KOPT-K1 (cell line): ENCODE results near the gene PLD5.
"Not testable (repeated sequence)": the region's sequence is repeated elsewhere in the genome, so short reads cannot be mapped to it uniquely, and the experiment has no call there.

Experiments used
- H3K27ac ChIP-seq: fragments of 200-600 bp; sonication (generic); 2 replicates; pipeline ENCODE4 v1.5.1; 2016; ENCODE audit warnings: antibody characterized with exemption, mild to moderate bottlenecking, low read depth, low read length; ENCODE audit not compliant: poor library complexity, severe bottlenecking
- H3K36me3 ChIP-seq: fragments of 200-600 bp; sonication (generic); 2 replicates; pipeline ENCODE4 v1.5.1; 2017; ENCODE audit warnings: antibody characterized with exemption, mild to moderate bottlenecking, low read length, moderate library complexity; ENCODE audit not compliant: insufficient read depth
- H3K9me3 ChIP-seq: fragments of 200-600 bp; sonication (generic); 2 replicates; pipeline ENCODE4 v1.5.1; 2017; ENCODE audit warnings: antibody characterized with exemption, low read length, mild to moderate bottlenecking; ENCODE audit not compliant: insufficient read depth, poor library complexity, severe bottlenecking

PLD5 gene

GRCh38 chr1:242093116-242093515 lies 431.4 kb downstream of the PLD5 start:
- Histone ChIP-seq H3K36me3 (no peaks in the 10 kb centered on the region), H3K27ac (no peak overlapping the region), H3K9me3 (no peaks in the 10 kb centered on the region)

GRCh38 chr1:242089911-242090310 lies 434.6 kb downstream of the PLD5 start:
- Histone ChIP-seq H3K36me3 (no peaks in the 10 kb centered on the region), H3K27ac (no peak overlapping the region), H3K9me3 (no peaks in the 10 kb centered on the region)

GRCh38 chr1:242088875-242089274 lies 435.6 kb downstream of the PLD5 start:
- Histone ChIP-seq H3K36me3 (no peaks in the 10 kb centered on the region), H3K9me3 (no peaks in the 10 kb centered on the region), H3K27ac (no peak overlapping the region)

- Histone ChIP-seq H3K9me3 (no peaks in the 10 kb centered on the region), H3K27ac (no peak overlapping the region), H3K36me3 (no peaks in the 10 kb centered on the region)
These were observed 437.8 kb downstream of the PLD5 start for GRCh38 chr1:242086706-242087105.

GRCh38 chr1:242086093-242086492 lies 438.4 kb downstream of the PLD5 start:
- Histone ChIP-seq H3K36me3 (no peaks in the 10 kb centered on the region), H3K9me3 (no peaks in the 10 kb centered on the region), H3K27ac (no peak overlapping the region)

GRCh38 chr1:242083742-242084141 lies 440.8 kb downstream of the PLD5 start:
- Histone ChIP-seq H3K9me3 (no peaks in the 10 kb centered on the region), H3K27ac (no peak overlapping the region), H3K36me3 (no peaks in the 10 kb centered on the region)

GRCh38 chr1:242081446-242081845 lies 443.1 kb downstream of the PLD5 start:
- H3K9me3 ChIP-seq = no peaks in the 10 kb centered on the region
- H3K27ac ChIP-seq = no peak overlapping the region
- H3K36me3 ChIP-seq = no peaks in the 10 kb centered on the region

GRCh38 chr1:242065813-242066212 lies 458.7 kb downstream of the PLD5 start:
- Histone ChIP-seq H3K27ac (no peak overlapping the region), H3K9me3 (no peaks in the 10 kb centered on the region), H3K36me3 (no peaks in the 10 kb centered on the region)

GRCh38 chr1:242062271-242062670 lies 462.2 kb downstream of the PLD5 start:
- Histone ChIP-seq H3K27ac (no peak overlapping the region), H3K9me3 (no peaks in the 10 kb centered on the region), H3K36me3 (no peaks in the 10 kb centered on the region)

- Histone ChIP-seq H3K27ac (no peak overlapping the region), H3K9me3 (no peaks in the 10 kb centered on the region), H3K36me3 (no peaks in the 10 kb centered on the region)
These were observed 464.5 kb downstream of the PLD5 start for GRCh38 chr1:242059976-242060375.

GRCh38 chr1:242058582-242058981 lies 465.9 kb downstream of the PLD5 start:
- not testable (repeated sequence) for H3K9me3 ChIP-seq, H3K27ac ChIP-seq, H3K36me3 ChIP-seq

GRCh38 chr1:242058181-242058580 lies 466.3 kb downstream of the PLD5 start:
- H3K9me3 ChIP-seq, H3K27ac ChIP-seq: not testable (repeated sequence)

GRCh38 chr1:242057745-242058115 lies 466.8 kb downstream of the PLD5 start:
- no peaks in the 10 kb centered on the region for H3K36me3 ChIP-seq
- H3K9me3 ChIP-seq = no peaks in the 10 kb centered on the region
- no peak overlapping the region for H3K27ac ChIP-seq

More at GRCh38 chr1:242058181-242058580, 466.3 kb downstream of the PLD5 start:
- not testable (repeated sequence) for H3K36me3 ChIP-seq

- Histone ChIP-seq H3K27ac (no peak overlapping the region), H3K36me3 (no peaks in the 10 kb centered on the region), H3K9me3 (no peaks in the 10 kb centered on the region)
These were observed 467.3 kb downstream of the PLD5 start for GRCh38 chr1:242056988-242057744.

GRCh38 chr1:242055749-242056320 lies 468.7 kb downstream of the PLD5 start:
- Histone ChIP-seq H3K9me3 (no peaks in the 10 kb centered on the region), H3K36me3 (no peaks in the 10 kb centered on the region), H3K27ac (no peak overlapping the region)

GRCh38 chr1:242043165-242043564 lies 481.3 kb downstream of the PLD5 start:
- H3K9me3 ChIP-seq = no peaks in the 10 kb centered on the region
- H3K36me3 ChIP-seq = no peaks in the 10 kb centered on the region
- H3K27ac ChIP-seq = no peak overlapping the region
